Epithelial cell of esophagus (primary cell): ENCODE data around the gene PDE8B.

Experiments
- DNase-seq: peaks from one replicate; pipeline ENCODE4 v3.0.0; 2010; ENCODE audit warnings: low read depth
- H3K4me3 ChIP-seq: 2 replicates; pipeline ENCODE4 v1.5.1; 2011; ENCODE audit warnings: mild to moderate bottlenecking, low read length, control low read depth
- TF ChIP-seq, protein P1 (sequence below): IDR thresholded peaks from 2 replicates; pipeline ENCODE4 v1.5.1; 2011; ENCODE audit warnings: low read depth, mild to moderate bottlenecking, low read length, control low read depth, inconsistent platforms; ENCODE audit not compliant: insufficient read depth; ENCODE audit errors: missing control alignments

PDE8B gene

DNA sequence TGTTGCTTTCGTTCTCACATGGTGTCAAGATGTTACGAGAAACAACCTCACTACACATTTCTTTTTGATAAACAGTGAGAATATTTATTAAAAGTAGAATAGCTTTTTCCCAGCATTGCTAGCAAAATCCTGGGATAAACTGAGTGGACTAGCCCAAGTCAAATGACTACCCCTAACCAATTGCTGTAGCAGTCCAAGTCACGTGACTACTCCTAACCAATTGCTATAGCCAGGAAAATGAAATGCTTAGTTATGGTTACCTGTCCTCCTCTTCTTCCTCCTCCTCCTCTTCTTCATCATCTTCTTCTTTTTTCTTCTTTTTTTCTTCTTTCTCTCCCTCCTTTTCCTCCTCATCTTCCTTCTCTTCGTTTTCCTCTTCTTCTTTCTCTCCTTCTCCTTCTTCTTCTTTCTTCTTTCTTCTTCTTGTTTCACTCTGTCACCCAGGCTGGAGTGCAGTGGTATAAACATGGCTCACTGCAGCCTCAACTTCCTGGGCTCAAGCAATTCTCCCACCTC is 85.4 kb downstream of the PDE8B start:
- TF ChIP-seq, protein P1, sequence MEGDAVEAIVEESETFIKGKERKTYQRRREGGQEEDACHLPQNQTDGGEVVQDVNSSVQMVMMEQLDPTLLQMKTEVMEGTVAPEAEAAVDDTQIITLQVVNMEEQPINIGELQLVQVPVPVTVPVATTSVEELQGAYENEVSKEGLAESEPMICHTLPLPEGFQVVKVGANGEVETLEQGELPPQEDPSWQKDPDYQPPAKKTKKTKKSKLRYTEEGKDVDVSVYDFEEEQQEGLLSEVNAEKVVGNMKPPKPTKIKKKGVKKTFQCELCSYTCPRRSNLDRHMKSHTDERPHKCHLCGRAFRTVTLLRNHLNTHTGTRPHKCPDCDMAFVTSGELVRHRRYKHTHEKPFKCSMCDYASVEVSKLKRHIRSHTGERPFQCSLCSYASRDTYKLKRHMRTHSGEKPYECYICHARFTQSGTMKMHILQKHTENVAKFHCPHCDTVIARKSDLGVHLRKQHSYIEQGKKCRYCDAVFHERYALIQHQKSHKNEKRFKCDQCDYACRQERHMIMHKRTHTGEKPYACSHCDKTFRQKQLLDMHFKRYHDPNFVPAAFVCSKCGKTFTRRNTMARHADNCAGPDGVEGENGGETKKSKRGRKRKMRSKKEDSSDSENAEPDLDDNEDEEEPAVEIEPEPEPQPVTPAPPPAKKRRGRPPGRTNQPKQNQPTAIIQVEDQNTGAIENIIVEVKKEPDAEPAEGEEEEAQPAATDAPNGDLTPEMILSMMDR: no peak
- DNase-seq: no peak
- H3K4me3 ChIP-seq: no peak overlapping the region

DNA sequence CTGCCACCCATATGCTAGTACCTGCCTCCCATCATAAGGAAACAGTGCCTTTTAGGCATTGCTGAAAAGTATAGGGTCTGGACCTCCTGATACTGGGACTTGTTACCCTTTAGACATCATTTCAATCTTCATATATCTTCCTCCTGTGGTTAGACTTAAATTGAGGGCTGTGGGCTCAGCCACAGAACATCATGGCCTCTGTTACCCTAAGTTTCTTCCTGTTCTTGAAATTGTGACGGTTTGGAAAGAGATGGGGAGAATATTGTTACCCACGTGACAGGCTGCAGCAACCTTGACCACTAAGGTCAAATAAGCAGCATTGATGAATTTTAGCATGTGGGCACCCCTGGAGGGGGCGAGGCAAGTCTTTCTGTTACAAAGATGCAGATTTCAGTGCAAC is 87.7 kb downstream of the PDE8B start:
- DNase-seq: no peak
- no peak overlapping the region for H3K4me3 ChIP-seq
- TF ChIP-seq, protein P1: no peak

DNA sequence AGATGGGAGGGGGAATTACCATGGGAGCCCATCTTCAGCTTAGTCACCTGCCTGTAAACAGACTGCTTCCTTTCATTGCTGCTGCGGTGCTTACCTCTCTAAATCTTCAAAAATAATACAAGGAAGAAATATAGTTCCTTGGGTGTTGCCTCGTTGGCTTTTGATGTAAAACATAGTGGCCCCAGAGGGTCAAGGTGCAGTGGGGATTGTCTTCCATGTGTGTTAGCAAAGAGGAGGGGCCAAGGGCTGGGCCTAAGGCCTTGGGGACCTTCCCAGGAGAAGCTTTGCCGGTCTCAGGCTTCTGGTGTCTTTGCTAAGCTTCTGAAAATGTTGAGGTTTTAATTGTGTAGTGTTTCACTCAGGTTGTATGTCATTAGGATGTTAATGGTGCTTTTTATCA is 90.0 kb downstream of the PDE8B start:
- DNase-seq: no peak
- no peak overlapping the region for H3K4me3 ChIP-seq
- TF ChIP-seq, protein P1: no peak

DNA sequence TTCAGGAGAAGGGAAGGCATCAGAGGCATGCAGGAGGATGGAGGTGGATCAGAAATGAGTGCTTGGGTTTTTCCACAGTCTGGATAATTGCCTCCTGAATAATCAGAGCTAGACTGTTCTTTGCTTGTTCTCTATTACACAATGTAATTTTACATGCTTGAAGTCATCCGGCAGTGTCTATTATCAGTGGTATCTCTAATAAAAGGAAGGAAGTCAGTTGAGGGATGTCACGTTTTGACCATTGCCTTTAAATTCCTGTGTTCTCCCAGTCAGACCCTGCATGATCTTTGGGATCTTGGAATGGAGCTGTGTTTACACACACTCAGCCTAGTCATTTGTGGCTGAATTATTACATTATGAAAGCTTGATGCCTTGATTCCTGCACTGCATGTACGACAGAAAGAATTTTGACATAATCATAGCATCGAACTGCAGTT is 91.0 kb downstream of the PDE8B start:
- H3K4me3 ChIP-seq: no peak overlapping the region
- no peak for DNase-seq
- TF ChIP-seq, protein P1: no peak

DNA sequence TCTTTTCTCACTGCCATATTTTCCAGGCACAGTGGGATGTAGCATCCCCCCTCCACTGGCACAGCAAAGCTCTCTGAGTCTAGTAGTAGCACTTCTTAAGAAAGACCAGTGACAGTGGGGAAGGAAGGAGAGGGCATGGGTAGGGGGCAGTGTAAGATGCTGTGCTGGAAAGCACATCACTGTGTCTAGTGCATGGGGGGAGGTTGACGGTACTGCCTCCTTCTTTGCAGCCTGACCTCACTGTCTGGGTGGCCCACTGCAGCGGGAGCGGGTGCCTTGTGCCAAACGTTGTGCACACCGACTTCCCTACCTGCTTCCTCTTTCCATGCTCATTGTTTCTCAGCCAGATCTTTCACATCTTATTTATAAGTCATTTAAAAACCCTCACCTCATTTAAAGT is 91.8 kb downstream of the PDE8B start:
- no peak overlapping the region for H3K4me3 ChIP-seq
- TF ChIP-seq, protein P1: no peak
- no peak for DNase-seq

DNA sequence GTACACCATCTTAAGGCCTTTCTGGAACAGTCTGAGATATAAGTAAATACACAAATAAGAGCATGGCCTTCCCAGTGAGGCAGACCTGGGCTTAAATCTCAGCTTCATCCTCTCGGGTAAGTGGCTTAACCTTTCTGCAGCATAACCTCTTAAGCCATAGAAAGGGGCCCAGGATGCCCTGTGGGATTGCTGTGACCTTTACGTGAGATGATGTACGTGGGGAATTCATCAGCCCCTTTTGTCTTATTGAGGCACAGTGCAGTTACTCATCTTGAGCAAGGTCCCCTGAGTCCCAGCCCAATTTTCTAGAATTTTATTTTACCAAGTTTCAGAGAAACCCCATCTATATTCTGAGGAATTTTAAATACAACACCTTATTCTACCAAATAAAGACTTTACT is 92.2 kb downstream of the PDE8B start:
- no peak overlapping the region for H3K4me3 ChIP-seq
- no peak for DNase-seq
- TF ChIP-seq, protein P1: no peak

DNA sequence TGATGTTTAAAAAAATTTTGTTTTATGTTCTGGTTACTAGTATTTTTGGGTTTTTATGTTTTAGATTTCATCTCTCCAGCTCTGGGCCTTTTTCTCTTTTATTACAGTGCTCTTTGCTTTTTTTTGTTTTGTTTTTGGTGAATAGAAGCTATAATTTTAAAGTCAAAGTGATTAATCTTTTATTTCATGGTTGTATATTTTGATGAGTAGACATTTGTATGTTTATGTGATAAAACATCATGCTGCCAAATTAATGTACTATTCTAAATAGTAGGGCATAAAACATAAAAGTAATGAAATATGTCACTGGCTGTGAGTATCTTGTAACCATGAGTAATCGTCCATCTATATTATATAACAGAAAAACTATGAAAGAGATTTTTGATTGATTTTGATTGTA is 93.9 kb downstream of the PDE8B start:
- H3K4me3 ChIP-seq: no peak overlapping the region
- TF ChIP-seq, protein P1: no peak
- DNase-seq: no peak
